ENCODE results near the gene CYP4Z1.
"Not testable (repeated sequence)": the region's sequence is repeated elsewhere in the genome, so short reads cannot be mapped to it uniquely, and the experiment has no call there.

Gene CYP4Z1

GRCh38 chr1:47067097-47067594 lies at the start of gene CYP4Z1:
Gene CYP4Z1, plus strand, starts transcription at chr1:47067231. Its CDS starts 260 bp downstream, at chr1:47067491.
- DNase-seq (ENCODE audit: low read depth) = no peak

GRCh38 chr1:47021070-47021469 lies 46.0 kb upstream of the CYP4Z1 start:
- DNase-seq (ENCODE audit: low read depth) = no peak

GRCh38 chr1:47023268-47024140 lies 43.5 kb upstream of the CYP4Z1 start, which contains the start of gene CYP4X1:
Gene CYP4X1, plus strand, starts transcription at chr1:47023669. Its CDS starts 149 bp downstream, at chr1:47023818.
- no peak for DNase-seq (ENCODE audit: low read depth)

GRCh38 chr1:47024141-47024801 lies 42.8 kb upstream of the CYP4Z1 start:
- DNase-seq (ENCODE audit: low read depth) = no peak

GRCh38 chr1:47030170-47030805 lies 36.7 kb upstream of the CYP4Z1 start:
- DNase-seq (ENCODE audit: low read depth) = no peak

- DNase-seq (ENCODE audit: low read depth) = no peak
Observed at GRCh38 chr1:47031059-47031458, 36.0 kb upstream of the CYP4Z1 start.

GRCh38 chr1:47031585-47031984 lies 35.4 kb upstream of the CYP4Z1 start:
- DNase-seq (ENCODE audit: low read depth) = no peak

GRCh38 chr1:47036764-47037163 lies 30.3 kb upstream of the CYP4Z1 start:
- no peak for DNase-seq (ENCODE audit: low read depth)

- no peak for DNase-seq (ENCODE audit: low read depth)
Observed at GRCh38 chr1:47059376-47059775, 7.7 kb upstream of the CYP4Z1 start.

- DNase-seq (ENCODE audit: low read depth) = not testable (repeated sequence)
Observed at GRCh38 chr1:47069080-47069479, 2.0 kb downstream of the CYP4Z1 start.

GRCh38 chr1:47069509-47069908 lies 2.5 kb downstream of the CYP4Z1 start:
- not testable (repeated sequence) for DNase-seq (ENCODE audit: low read depth)

GRCh38 chr1:47089356-47089755 lies 22.3 kb downstream of the CYP4Z1 start:
- peak; percentile 1 for DNase-seq (ENCODE audit: low read depth)

- not testable (repeated sequence) for DNase-seq (ENCODE audit: low read depth)
Observed at GRCh38 chr1:47091476-47091875, 24.4 kb downstream of the CYP4Z1 start.

- no peak for DNase-seq (ENCODE audit: low read depth)
Observed at GRCh38 chr1:47104816-47105215, 37.8 kb downstream of the CYP4Z1 start.

GRCh38 chr1:47106792-47107191 lies 39.8 kb downstream of the CYP4Z1 start:
- no peak for DNase-seq (ENCODE audit: low read depth)

- DNase-seq (ENCODE audit: low read depth) = not testable (repeated sequence)
Observed at GRCh38 chr1:47107851-47108574, 41.0 kb downstream of the CYP4Z1 start.

- not testable (repeated sequence) for DNase-seq (ENCODE audit: low read depth)
Observed at GRCh38 chr1:47109482-47109881, 42.5 kb downstream of the CYP4Z1 start.

GRCh38 chr1:47113178-47113577 lies 46.1 kb downstream of the CYP4Z1 start:
- DNase-seq (ENCODE audit: low read depth) = no peak

GRCh38 chr1:47121039-47121438 lies 54.0 kb downstream of the CYP4Z1 start:
- DNase-seq (ENCODE audit: low read depth) = not testable (repeated sequence)

GRCh38 chr1:47124834-47125233 lies 57.8 kb downstream of the CYP4Z1 start:
- DNase-seq (ENCODE audit: low read depth) = not testable (repeated sequence)

GRCh38 chr1:47126997-47127396 lies 60.0 kb downstream of the CYP4Z1 start:
- not testable (repeated sequence) for DNase-seq (ENCODE audit: low read depth)

- DNase-seq (ENCODE audit: low read depth) = no peak
Observed at GRCh38 chr1:47128221-47128620, 61.2 kb downstream of the CYP4Z1 start.

All from activated T-cell treated with anti-CD3 and anti-CD28 coated beads for 1 hour (primary cell).